Hematopoietic multipotent progenitor cell treated with erythropoietin and hydrocortisone succinate and interleukin-3 and kit ligand, for 4 days (in vitro differentiated cells): ENCODE measurements around the gene DGAT2.
"Not testable (repeated sequence)": the region's sequence is repeated elsewhere in the genome, so short reads cannot be mapped to it uniquely, and the experiment has no call there.

Experiments used
- DNase-seq: peaks from one replicate; pipeline ENCODE4 v3.0.0-alpha.2; 2015

The DGAT2 gene

GRCh38 chr11:75754933-75755332, 13.6 kb upstream of the DGAT2 start:
- not testable (repeated sequence) for DNase-seq

GRCh38 chr11:75757651-75758050, 10.9 kb upstream of the DGAT2 start:
- DNase-seq: no peak

- DNase-seq: no peak
Observed at GRCh38 chr11:75759832-75760231, 8.7 kb upstream of the DGAT2 start.

- DNase-seq: no peak
Observed at GRCh38 chr11:75760243-75760642, 8.3 kb upstream of the DGAT2 start.

GRCh38 chr11:75760710-75761493, 7.7 kb upstream of the DGAT2 start:
- DNase-seq: no peak

GRCh38 chr11:75762158-75762557, 6.4 kb upstream of the DGAT2 start:
- DNase-seq: no peak

- DNase-seq: peak; percentile 40
Observed at GRCh38 chr11:75762885-75763284, 5.7 kb upstream of the DGAT2 start.

- no peak for DNase-seq
Observed at GRCh38 chr11:75763846-75764245, 4.7 kb upstream of the DGAT2 start.

GRCh38 chr11:75765116-75765515, 3.5 kb upstream of the DGAT2 start:
- no peak for DNase-seq

- DNase-seq: no peak
Observed at GRCh38 chr11:75766443-75767227, 1.9 kb upstream of the DGAT2 start.

- DNase-seq: peak; percentile 22
Observed at GRCh38 chr11:75767228-75767572, 1.4 kb upstream of the DGAT2 start.

GRCh38 chr11:75767793-75768111, 826 bp upstream of the DGAT2 start:
- no peak for DNase-seq

GRCh38 chr11:75768909-75769771, 562 bp downstream of the DGAT2 start:
- DNase-seq: no peak

- peak; percentile 56 for DNase-seq
Observed at GRCh38 chr11:75770102-75770501, 1.5 kb downstream of the DGAT2 start.

- no peak for DNase-seq
Observed at GRCh38 chr11:75771646-75772410, 3.2 kb downstream of the DGAT2 start.

GRCh38 chr11:75773595-75774353, 5.2 kb downstream of the DGAT2 start:
- peak; percentile 58 for DNase-seq

GRCh38 chr11:75775056-75775455, 6.5 kb downstream of the DGAT2 start:
- DNase-seq: no peak

- DNase-seq: no peak
Observed at GRCh38 chr11:75776546-75776945, 8.0 kb downstream of the DGAT2 start.

- peak; percentile 51 for DNase-seq
Observed at GRCh38 chr11:75777461-75778110, 9.0 kb downstream of the DGAT2 start.

- DNase-seq: no peak
Observed at GRCh38 chr11:75778962-75779361, 10.4 kb downstream of the DGAT2 start.

- peak; percentile 70 for DNase-seq
Observed at GRCh38 chr11:75779960-75780359, 11.4 kb downstream of the DGAT2 start.
